ENCODE data around the gene ACBD3. TPM values are rescaled to one million over a fixed set of nuclear protein-coding genes. Genes with fewer than 3 reads are reported as not detected.

The ACBD3 gene
- total RNA-seq (2022) (38.5 and 41.7 TPM in 2 replicates), Bru-seq, nascent RNA (percentile 90 among the genes with signal in this experiment), BruChase-seq, experiment 1, labeled RNA remaining after a 2-hour chase (percentile 91 among the genes with signal in this experiment), BruChase-seq, experiment 2, labeled RNA remaining after a 6-hour chase (percentile 83 among the genes with signal in this experiment)
- long read RNA-seq, transcript ACBD3-201 (8 exons, 3,573 nt) = major isoform, 72 of 84 reads
- long read RNA-seq, partial matches to known transcripts = 3 of 84 reads
- long read RNA-seq, other reads (novel, unspliced or antisense) = 9 of 84 reads

DNA sequence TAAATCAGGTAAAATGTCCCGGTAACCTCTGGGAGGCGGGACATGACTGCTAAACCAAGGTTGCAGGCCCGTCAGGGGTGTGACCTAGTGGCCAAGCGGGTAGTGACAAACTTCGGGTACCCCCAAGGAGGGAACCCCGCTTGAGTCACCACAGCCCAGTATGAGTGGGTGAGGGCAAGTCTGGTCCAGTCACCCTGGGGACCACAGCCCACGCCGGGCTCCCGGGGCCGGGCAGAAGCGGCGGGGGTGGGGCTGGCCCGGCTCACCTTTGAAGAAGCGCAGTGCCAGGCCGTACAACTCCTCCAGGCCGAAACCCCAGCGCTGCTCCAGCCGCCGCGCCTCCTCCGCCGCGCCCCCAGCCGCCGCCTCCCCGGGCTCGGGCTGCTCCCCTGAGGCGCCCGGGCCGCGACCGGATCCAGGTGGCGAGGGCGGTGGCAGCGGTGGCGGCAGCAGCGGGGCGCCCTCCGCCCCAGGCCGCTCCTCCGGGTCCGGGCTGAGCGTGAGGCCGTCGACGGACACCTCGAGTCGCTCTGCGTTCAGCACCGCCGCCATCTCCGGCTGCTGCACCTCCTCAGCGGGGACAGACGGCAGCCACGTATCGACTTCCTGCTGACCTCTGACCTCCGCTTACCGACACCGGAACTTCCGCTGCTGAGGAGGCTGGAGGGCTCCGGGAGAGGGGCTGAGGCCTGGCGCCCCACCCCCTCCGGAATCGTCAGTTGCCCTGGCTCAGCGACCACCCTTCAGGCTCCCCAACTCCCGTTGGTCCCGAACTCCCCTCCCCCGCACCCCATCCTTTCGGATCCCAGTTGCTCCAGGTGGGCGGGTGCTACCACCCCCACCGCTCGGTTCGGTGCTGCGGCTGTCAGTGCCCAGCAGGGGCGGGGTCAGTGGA is at the start of gene ACBD3:
Gene ACBD3 (minus strand): TSS at position 618 of the 895 bp plus-strand sequence. CDS start 66 bp downstream, at position 552.
- no peaks in the 10 kb centered on the region for H3K27me3 ChIP-seq (replicated peaks; ENCODE audit: control insufficient read depth, insufficient read depth, low read length)
- no peaks in the 10 kb centered on the region for H3K27me3 Mint-ChIP-seq (ENCODE audit: insufficient read depth, unreplicated experiment)
- BruUV-seq (replicated peaks) = no TSS peak
- TF ChIP-seq CTCF (IDR thresholded peaks at IDR 0.05; ENCODE audit: insufficient read depth in 1 of 2, low read depth in 1 of 2, low read length in 1 of 2, severe bottlenecking in 1 of 2, unreplicated experiment in 1 of 2) = no peak
- no peaks in the 10 kb centered on the region for H3K9me3 Mint-ChIP-seq (ENCODE audit: unreplicated experiment)
- H3K9me3 ChIP-seq = no peaks in the 10 kb centered on the region
- peaks cover 31% of the 10 kb centered on the region for H3K36me3 Mint-ChIP-seq (ENCODE audit: insufficient read depth, unreplicated experiment)
- peaks cover 4% of the 10 kb centered on the region for H3K4me1 Mint-ChIP-seq (ENCODE audit: low read depth, unreplicated experiment)
- H3K4me3 Mint-ChIP-seq (ENCODE audit: unreplicated experiment) = peak within 1 kb of the TSS; percentile 92
- peak within 1 kb of the TSS; percentile 96 for H3K4me3 ChIP-seq (ENCODE audit: low read depth, low read length)
- peaks cover 16% of the 10 kb centered on the region for H3K4me1 ChIP-seq
- DNase-seq = peak; percentile 89 to 91
- intact Hi-C loops (cut with micrococcal nuclease; ENCODE audit: unreplicated experiment) = loop anchor here (2.0 to 10.0 kb wide), 2 partner anchors 62 to 122 kb away; partner anchors contain the start of gene H3-3A
- ChIA-PET POLR2A (no interaction called here), CTCF (interaction anchor here (0.7 to 0.8 kb wide), 3 partner anchors 11 to 61 kb away, joined by 3 to 4 read pairs (median 4); no protein-coding TSS in a partner anchor)
- H3K27ac Mint-ChIP-seq (ENCODE audit: unreplicated experiment) = peak within 1 kb of the TSS; percentile 85
- no peaks in the 10 kb centered on the region for H3K36me3 ChIP-seq (ENCODE audit: control insufficient read depth, insufficient read depth, low read length)

- Mint-ChIP-seq H3K4me1 (ENCODE audit: low read depth, unreplicated experiment) (no peaks in the 10 kb centered on the region), H3K36me3 (ENCODE audit: insufficient read depth, unreplicated experiment) (peaks cover 20% of the 10 kb centered on the region), H3K27ac (ENCODE audit: unreplicated experiment) (no peak overlapping the region), H3K27me3 (ENCODE audit: insufficient read depth, unreplicated experiment) (no peaks in the 10 kb centered on the region), H3K4me3 (ENCODE audit: unreplicated experiment) (no peak overlapping the region), H3K9me3 (ENCODE audit: unreplicated experiment) (no peaks in the 10 kb centered on the region)
- 0 out of 2 replicates have a peak, but pooled peaks cover 1% of the 10 kb centered on the region for H3K36me3 ChIP-seq (ENCODE audit: control insufficient read depth, insufficient read depth, low read length)
- CTCF ChIA-PET = no interaction called here
- no peaks in the 10 kb centered on the region for H3K9me3 ChIP-seq
- no TSS peak for BruUV-seq (replicated peaks)
- no peak for DNase-seq
- POLR2A ChIA-PET = no interaction called here
- H3K4me1 ChIP-seq = no peaks in the 10 kb centered on the region
- H3K4me3 ChIP-seq (ENCODE audit: low read depth, low read length) = no peak overlapping the region
- TF ChIP-seq CTCF (IDR thresholded peaks at IDR 0.05; ENCODE audit: insufficient read depth in 1 of 2, low read depth in 1 of 2, low read length in 1 of 2, severe bottlenecking in 1 of 2, unreplicated experiment in 1 of 2) = no peak
- no peaks in the 10 kb centered on the region for H3K27me3 ChIP-seq (replicated peaks; ENCODE audit: control insufficient read depth, insufficient read depth, low read length)
- intact Hi-C loops (cut with micrococcal nuclease; ENCODE audit: unreplicated experiment) = no loop called here
These were observed 47.3 kb upstream of the ACBD3 start for GRCh38 chr1:226233806-226234205.

DNA sequence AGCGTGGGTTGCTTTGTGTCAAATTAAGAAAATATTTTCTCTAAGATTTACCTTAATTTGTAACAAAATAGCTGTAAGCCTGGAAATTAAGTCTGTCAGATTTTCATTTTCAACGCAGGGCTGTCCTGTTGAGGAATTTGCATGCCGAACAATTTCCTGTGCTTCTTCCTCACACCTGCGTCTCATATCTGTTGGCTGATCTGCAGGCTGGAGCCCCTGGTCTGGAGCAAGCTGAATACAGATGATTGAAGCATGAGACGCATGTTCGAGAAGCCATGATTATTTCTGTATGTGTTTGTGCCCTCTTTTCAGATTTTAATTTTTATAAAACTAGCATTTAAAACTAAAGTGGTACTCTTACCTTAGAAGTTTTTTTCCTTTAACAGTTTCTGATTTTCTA is 46.8 kb upstream of the ACBD3 start:
- Mint-ChIP-seq H3K27ac (ENCODE audit: unreplicated experiment) (no peak overlapping the region), H3K27me3 (ENCODE audit: insufficient read depth, unreplicated experiment) (no peaks in the 10 kb centered on the region), H3K9me3 (ENCODE audit: unreplicated experiment) (no peaks in the 10 kb centered on the region), H3K36me3 (ENCODE audit: insufficient read depth, unreplicated experiment) (peaks cover 15% of the 10 kb centered on the region), H3K4me1 (ENCODE audit: low read depth, unreplicated experiment) (no peaks in the 10 kb centered on the region), H3K4me3 (ENCODE audit: unreplicated experiment) (no peak overlapping the region)
- DNase-seq = no peak
- no peaks in the 10 kb centered on the region for H3K4me1 ChIP-seq
- ChIA-PET POLR2A (no interaction called here), CTCF (no interaction called here)
- intact Hi-C loops (cut with micrococcal nuclease; ENCODE audit: unreplicated experiment) = no loop called here
- no peak for TF ChIP-seq CTCF (IDR thresholded peaks at IDR 0.05; ENCODE audit: insufficient read depth in 1 of 2, low read depth in 1 of 2, low read length in 1 of 2, severe bottlenecking in 1 of 2, unreplicated experiment in 1 of 2)
- no TSS peak for BruUV-seq (replicated peaks)
- no peaks in the 10 kb centered on the region for H3K9me3 ChIP-seq
- H3K27me3 ChIP-seq (replicated peaks; ENCODE audit: control insufficient read depth, insufficient read depth, low read length) = no peaks in the 10 kb centered on the region
- no peak overlapping the region for H3K4me3 ChIP-seq (ENCODE audit: low read depth, low read length)
- H3K36me3 ChIP-seq (ENCODE audit: control insufficient read depth, insufficient read depth, low read length) = 0 out of 2 replicates have a peak, but pooled peaks cover 1% of the 10 kb centered on the region

All from Caco-2 (cell line).